ENCODE results near the gene SIPA1L3.
"Not testable (repeated sequence)": the region's sequence is repeated elsewhere in the genome, so short reads cannot be mapped to it uniquely, and the experiment has no call there.

Gene SIPA1L3

DNA sequence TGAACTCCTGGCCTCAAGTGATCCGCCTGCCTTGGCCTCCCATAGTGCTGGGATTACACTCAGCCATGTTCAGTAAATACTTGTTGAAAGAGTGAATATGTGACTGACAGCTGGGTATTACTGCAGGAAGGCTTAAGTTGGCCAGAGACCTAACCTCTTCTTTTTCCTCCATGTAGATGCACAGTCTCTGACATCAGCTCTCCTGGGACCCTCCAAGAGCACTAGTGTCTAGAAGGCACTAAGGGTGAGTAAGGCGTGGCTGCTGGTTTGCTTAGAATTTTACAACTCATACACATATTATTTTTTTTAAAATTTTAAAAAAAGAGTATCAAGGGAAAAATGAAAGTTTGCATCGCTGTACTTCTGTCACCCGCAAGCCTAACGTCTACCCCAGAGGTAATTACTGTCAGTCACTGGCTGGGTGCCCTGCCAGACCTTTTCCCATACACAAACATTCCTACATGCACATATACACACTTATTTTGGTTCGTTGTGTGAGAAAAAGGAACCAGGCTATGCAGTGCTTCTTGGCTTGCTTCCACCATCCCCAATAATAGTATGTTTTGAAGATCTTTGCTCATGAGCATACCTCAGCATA is 122.0 kb downstream of the SIPA1L3 start:
- Histone ChIP-seq H3K36me3 (ENCODE audit: control insufficient read depth in 1 of 2, insufficient read depth in 2 of 2, low read length in 2 of 2) (peaks cover 3 to 4% of the 10 kb centered on the region in 2 donors), H3K27ac (ENCODE audit: low read length) (no peak overlapping the region), H3K4me3 (ENCODE audit: low read depth in 1 of 2, low read length in 2 of 2) (no peak overlapping the region), H3K4me1 (ENCODE audit: control insufficient read depth in 1 of 2, insufficient read depth in 2 of 2, low read length in 2 of 2) (peaks cover 0 to 1% of the 10 kb centered on the region in 2 donors), H3K27me3 (ENCODE audit: low read depth, low read length) (no peaks in the 10 kb centered on the region), H3K9me3 (ENCODE audit: control insufficient read depth in 1 of 2, low read length in 2 of 2) (no peaks in the 10 kb centered on the region)

- not testable (repeated sequence) for H3K36me3 ChIP-seq (ENCODE audit: control insufficient read depth in 1 of 2, insufficient read depth in 2 of 2, low read length in 2 of 2); H3K4me3 ChIP-seq (ENCODE audit: low read depth in 1 of 2, low read length in 2 of 2); H3K4me1 ChIP-seq (ENCODE audit: control insufficient read depth in 1 of 2, insufficient read depth in 2 of 2, low read length in 2 of 2); H3K27me3 ChIP-seq (ENCODE audit: low read depth, low read length); H3K9me3 ChIP-seq (ENCODE audit: control insufficient read depth in 1 of 2, low read length in 2 of 2); H3K27ac ChIP-seq (ENCODE audit: low read length)
These were observed 123.0 kb downstream of the SIPA1L3 start for GRCh38 chr19:38030001-38030400.

DNA sequence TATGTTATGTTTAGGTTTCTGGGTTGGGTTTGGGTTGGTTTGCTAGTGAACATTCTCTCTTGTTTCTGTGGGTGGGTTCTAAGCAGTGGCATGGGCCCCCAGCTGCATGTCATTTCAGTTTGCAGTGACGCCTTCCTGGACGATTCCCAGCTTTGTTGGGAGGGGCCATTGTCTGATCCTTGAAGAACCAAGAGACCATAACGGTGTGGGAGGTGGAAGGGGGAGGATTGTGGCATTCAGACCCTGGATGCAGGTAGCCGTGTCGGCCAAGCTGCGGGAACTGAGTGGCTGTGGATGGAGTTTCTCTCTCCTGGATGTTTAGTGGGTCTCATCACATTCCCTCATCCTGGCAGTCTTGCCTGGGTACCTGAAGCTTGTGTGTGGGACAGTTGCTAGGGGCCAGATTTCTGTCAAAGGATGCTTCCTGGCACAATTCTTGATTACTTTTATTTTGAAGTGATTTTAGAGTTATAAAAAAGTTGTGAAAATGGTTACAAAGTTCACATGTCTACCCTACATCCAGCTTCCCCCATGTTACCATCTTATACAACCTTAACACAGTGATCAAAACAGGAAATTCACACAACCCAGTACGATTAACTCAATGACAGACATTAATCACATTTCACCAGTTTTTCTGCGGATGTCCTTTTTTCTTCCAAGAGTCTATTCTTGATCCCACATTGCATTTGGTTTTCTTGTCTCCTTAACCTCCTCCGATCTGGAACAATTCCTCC is 123.8 kb downstream of the SIPA1L3 start:
- no peak overlapping the region for H3K4me3 ChIP-seq (ENCODE audit: low read depth in 1 of 2, low read length in 2 of 2)
- H3K27me3 ChIP-seq (ENCODE audit: low read depth, low read length) = no peaks in the 10 kb centered on the region
- peaks cover 3 to 4% of the 10 kb centered on the region in 2 donors for H3K36me3 ChIP-seq (ENCODE audit: control insufficient read depth in 1 of 2, insufficient read depth in 2 of 2, low read length in 2 of 2)
- H3K27ac ChIP-seq (ENCODE audit: low read length) = no peak overlapping the region
- H3K4me1 ChIP-seq (ENCODE audit: control insufficient read depth in 1 of 2, insufficient read depth in 2 of 2, low read length in 2 of 2) = peaks cover 0 to 2% of the 10 kb centered on the region in 2 donors
- no peaks in the 10 kb centered on the region for H3K9me3 ChIP-seq (ENCODE audit: control insufficient read depth in 1 of 2, low read length in 2 of 2)

GRCh38 chr19:38031423-38031770 is 124.4 kb downstream of the SIPA1L3 start:
- H3K9me3 ChIP-seq (ENCODE audit: control insufficient read depth in 1 of 2, low read length in 2 of 2) = no peaks in the 10 kb centered on the region
- no peak overlapping the region for H3K27ac ChIP-seq (ENCODE audit: low read length)
- H3K27me3 ChIP-seq (ENCODE audit: low read depth, low read length) = no peaks in the 10 kb centered on the region
- H3K4me3 ChIP-seq (ENCODE audit: low read depth in 1 of 2, low read length in 2 of 2) = no peak overlapping the region
- peaks cover 4% of the 10 kb centered on the region in 2 donors for H3K4me1 ChIP-seq (ENCODE audit: control insufficient read depth in 1 of 2, insufficient read depth in 2 of 2, low read length in 2 of 2)
- peaks cover 3 to 4% of the 10 kb centered on the region in 2 donors for H3K36me3 ChIP-seq (ENCODE audit: control insufficient read depth in 1 of 2, insufficient read depth in 2 of 2, low read length in 2 of 2)

DNA sequence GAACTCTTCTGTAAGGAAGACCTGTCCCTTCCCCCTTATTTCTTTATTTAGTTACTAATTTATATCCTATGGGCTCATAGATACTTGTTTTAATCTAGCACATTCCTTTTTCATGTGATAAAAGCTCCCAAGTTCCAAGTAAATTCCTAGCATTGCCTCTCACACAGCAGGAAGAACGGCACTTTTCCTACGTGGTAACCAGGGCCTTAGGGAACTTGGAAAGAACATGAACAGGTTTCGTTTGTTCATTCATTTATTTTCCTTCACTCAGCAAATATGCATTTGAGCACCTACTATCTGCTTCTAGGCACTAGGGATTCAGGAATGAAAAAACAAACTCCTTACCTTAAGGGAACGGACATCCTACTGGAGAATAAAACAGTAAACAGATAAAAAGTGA is 125.1 kb downstream of the SIPA1L3 start:
- Histone ChIP-seq H3K4me1 (ENCODE audit: control insufficient read depth in 1 of 2, insufficient read depth in 2 of 2, low read length in 2 of 2) (peaks cover 5 to 8% of the 10 kb centered on the region in 2 donors), H3K9me3 (ENCODE audit: control insufficient read depth in 1 of 2, low read length in 2 of 2) (no peaks in the 10 kb centered on the region), H3K27ac (ENCODE audit: low read length) (no peak overlapping the region), H3K27me3 (ENCODE audit: low read depth, low read length) (no peaks in the 10 kb centered on the region), H3K4me3 (ENCODE audit: low read depth in 1 of 2, low read length in 2 of 2) (no peak overlapping the region), H3K36me3 (ENCODE audit: control insufficient read depth in 1 of 2, insufficient read depth in 2 of 2, low read length in 2 of 2) (peaks cover 3 to 4% of the 10 kb centered on the region in 2 donors)

- Histone ChIP-seq H3K9me3 (ENCODE audit: control insufficient read depth in 1 of 2, low read length in 2 of 2) (no peaks in the 10 kb centered on the region), H3K27ac (ENCODE audit: low read length) (no peak overlapping the region)
These were observed 125.9 kb downstream of the SIPA1L3 start for GRCh38 chr19:38032951-38033350.

DNA sequence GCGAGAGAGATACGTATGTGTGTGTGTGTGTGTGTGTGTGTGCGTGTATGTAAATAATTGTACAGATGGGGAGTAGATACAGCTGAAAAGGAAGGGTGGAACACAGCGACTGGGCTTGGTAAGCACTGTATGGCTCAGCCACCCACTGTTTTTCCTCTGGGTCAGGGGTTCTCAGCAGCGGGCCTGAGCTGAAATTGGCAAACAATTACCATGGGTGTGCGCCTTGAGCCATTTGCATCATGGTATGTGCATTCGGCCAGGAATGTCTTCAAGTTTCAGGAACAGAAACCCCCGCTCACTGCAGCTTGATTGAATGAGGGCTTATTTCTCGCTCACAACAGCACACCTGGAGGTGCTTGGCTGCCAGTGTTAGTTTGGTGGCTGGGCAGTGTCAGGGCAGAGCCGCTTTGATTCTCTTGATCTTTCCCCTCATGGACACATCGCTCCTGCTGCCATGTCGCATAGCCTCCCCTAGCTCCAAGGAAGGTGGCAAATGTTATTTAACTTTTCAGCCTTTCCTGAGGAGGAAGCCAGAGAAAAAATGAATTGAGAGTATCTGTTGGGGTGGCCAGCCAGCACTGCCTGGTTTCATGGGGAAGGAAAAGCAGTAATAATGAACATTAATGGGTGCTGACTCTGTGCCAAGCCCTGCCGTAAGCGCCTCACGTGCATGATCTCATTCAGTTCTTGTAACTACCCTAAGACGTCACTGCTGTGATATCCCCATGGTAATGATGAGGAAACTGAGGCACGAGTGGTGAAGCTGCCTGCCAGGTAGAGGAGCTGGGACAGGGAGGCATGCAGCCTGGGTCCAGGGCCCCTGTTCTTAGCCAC is 126.9 kb downstream of the SIPA1L3 start:
- Histone ChIP-seq H3K4me1 (ENCODE audit: control insufficient read depth in 1 of 2, insufficient read depth in 2 of 2, low read length in 2 of 2) (peaks cover 5 to 8% of the 10 kb centered on the region in 2 donors), H3K9me3 (ENCODE audit: control insufficient read depth in 1 of 2, low read length in 2 of 2) (no peaks in the 10 kb centered on the region), H3K27me3 (ENCODE audit: low read depth, low read length) (no peaks in the 10 kb centered on the region), H3K4me3 (ENCODE audit: low read depth in 1 of 2, low read length in 2 of 2) (no peak overlapping the region), H3K36me3 (ENCODE audit: control insufficient read depth in 1 of 2, insufficient read depth in 2 of 2, low read length in 2 of 2) (peaks cover 3 to 4% of the 10 kb centered on the region in 2 donors), H3K27ac (ENCODE audit: low read length) (no peak overlapping the region)

More at GRCh38 chr19:38032951-38033350, 125.9 kb downstream of the SIPA1L3 start:
- peaks cover 5 to 8% of the 10 kb centered on the region in 2 donors for H3K4me1 ChIP-seq (ENCODE audit: control insufficient read depth in 1 of 2, insufficient read depth in 2 of 2, low read length in 2 of 2)
- no peaks in the 10 kb centered on the region for H3K27me3 ChIP-seq (ENCODE audit: low read depth, low read length)
- peaks cover 3 to 4% of the 10 kb centered on the region in 2 donors for H3K36me3 ChIP-seq (ENCODE audit: control insufficient read depth in 1 of 2, insufficient read depth in 2 of 2, low read length in 2 of 2)
- H3K4me3 ChIP-seq (ENCODE audit: low read depth in 1 of 2, low read length in 2 of 2) = no peak overlapping the region

DNA sequence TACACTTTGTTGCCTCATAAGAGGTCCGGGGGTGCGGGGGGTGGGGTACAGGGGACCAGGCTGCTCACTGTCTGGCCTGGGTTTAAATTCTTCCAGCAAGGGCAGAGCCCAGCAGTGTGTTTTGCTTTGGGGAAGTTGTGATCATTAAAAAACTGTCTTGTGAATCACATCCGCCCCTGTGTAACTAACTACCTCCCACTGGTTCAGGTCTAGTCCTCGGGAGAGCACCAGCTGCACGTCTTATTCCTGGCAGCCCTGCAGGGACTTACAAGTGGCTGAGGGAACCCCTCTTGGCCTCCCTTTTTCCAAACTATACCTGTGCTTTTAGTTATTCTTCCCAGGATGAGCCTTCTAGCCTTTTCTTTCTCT is 127.5 kb downstream of the SIPA1L3 start:
- Histone ChIP-seq H3K27me3 (ENCODE audit: low read depth, low read length) (no peaks in the 10 kb centered on the region), H3K27ac (ENCODE audit: low read length) (no peak overlapping the region), H3K9me3 (ENCODE audit: control insufficient read depth in 1 of 2, low read length in 2 of 2) (no peaks in the 10 kb centered on the region), H3K36me3 (ENCODE audit: control insufficient read depth in 1 of 2, insufficient read depth in 2 of 2, low read length in 2 of 2) (peaks cover 3 to 4% of the 10 kb centered on the region in 2 donors), H3K4me1 (ENCODE audit: control insufficient read depth in 1 of 2, insufficient read depth in 2 of 2, low read length in 2 of 2) (peaks cover 5 to 8% of the 10 kb centered on the region in 2 donors), H3K4me3 (ENCODE audit: low read depth in 1 of 2, low read length in 2 of 2) (no peak overlapping the region)

DNA sequence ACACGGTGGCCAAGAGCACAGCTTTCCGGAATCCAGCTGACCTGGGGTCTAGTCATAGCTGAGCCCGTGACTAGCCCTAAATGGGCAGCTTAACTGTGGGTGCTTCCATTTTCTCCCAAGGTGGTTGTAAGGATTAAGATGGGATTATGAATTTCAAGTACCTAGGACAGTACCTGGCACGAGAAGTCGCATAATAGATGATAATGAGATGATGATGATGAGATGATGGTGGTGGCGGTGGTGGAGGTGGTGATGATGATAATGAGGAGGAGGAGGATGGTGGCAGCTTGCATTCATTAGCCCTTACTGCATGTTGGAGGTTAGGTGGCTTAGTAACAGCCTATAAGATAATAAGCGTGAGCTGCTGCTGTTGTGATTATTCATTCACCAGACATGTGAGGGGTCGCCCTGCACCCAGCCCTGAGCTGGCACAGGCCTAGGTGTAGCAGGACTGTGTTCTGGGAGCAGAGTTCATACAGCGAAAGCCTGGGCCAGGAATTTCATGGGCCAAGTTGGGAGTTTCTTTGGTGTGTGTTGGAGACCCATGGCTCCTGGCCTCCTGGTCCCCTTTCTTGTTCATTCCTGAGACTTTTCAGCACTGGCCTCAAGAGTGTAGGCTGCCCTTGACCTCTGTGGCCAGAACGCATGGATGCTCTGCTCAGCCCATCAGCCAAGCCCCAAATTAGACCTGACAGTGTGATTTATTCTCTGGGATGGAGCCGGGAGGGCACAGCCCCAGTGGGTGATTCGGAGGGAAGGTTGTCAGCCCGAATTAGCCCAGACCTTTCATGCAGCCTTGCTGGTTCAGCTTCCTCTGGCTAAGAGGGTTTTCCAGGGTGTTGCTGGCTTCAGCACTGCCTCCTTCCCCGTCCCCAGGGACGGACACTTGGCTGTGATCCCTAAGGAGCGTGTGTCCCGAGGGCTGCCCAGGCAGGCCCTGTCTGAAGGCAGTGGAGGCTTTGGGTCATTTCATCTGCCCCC is 128.8 kb downstream of the SIPA1L3 start:
- no peaks in the 10 kb centered on the region for H3K9me3 ChIP-seq (ENCODE audit: control insufficient read depth in 1 of 2, low read length in 2 of 2)
- peaks cover 1% of the 10 kb centered on the region in 2 donors for H3K36me3 ChIP-seq (ENCODE audit: control insufficient read depth in 1 of 2, insufficient read depth in 2 of 2, low read length in 2 of 2)
- H3K27ac ChIP-seq (ENCODE audit: low read length) = no peak overlapping the region
- peaks cover 5 to 8% of the 10 kb centered on the region in 2 donors for H3K4me1 ChIP-seq (ENCODE audit: control insufficient read depth in 1 of 2, insufficient read depth in 2 of 2, low read length in 2 of 2)
- H3K4me3 ChIP-seq (ENCODE audit: low read depth in 1 of 2, low read length in 2 of 2) = no peak overlapping the region
- no peaks in the 10 kb centered on the region for H3K27me3 ChIP-seq (ENCODE audit: low read depth, low read length)

GRCh38 chr19:38036707-38037611 is 130.0 kb downstream of the SIPA1L3 start:
- no peak overlapping the region for H3K27ac ChIP-seq (ENCODE audit: low read length)

More at GRCh38 chr19:38036707-38037611, 130.0 kb downstream of the SIPA1L3 start:
- no peak overlapping the region for H3K4me3 ChIP-seq (ENCODE audit: low read depth in 1 of 2, low read length in 2 of 2)
- H3K9me3 ChIP-seq (ENCODE audit: control insufficient read depth in 1 of 2, low read length in 2 of 2) = no peaks in the 10 kb centered on the region
- peaks cover 5 to 8% of the 10 kb centered on the region in 2 donors for H3K4me1 ChIP-seq (ENCODE audit: control insufficient read depth in 1 of 2, insufficient read depth in 2 of 2, low read length in 2 of 2)
- no peaks in the 10 kb centered on the region for H3K27me3 ChIP-seq (ENCODE audit: low read depth, low read length)
- no peaks in the 10 kb centered on the region for H3K36me3 ChIP-seq (ENCODE audit: control insufficient read depth in 1 of 2, insufficient read depth in 2 of 2, low read length in 2 of 2)

Measured in muscle layer of duodenum (tissue), 2 donors.